ENCODE measurements around the gene PKIB. TPM values are rescaled to one million over a fixed set of nuclear protein-coding genes. Genes with fewer than 3 reads are reported as not detected.

PKIB gene
- total and polyA plus RNA-seq, 4 donors, result 2.5 to 5.1 (median 3.0) TPM

GRCh38 chr6:122692175-122692598, 82.0 kb downstream of the PKIB start:
- 77% methylated on average over 3 of the region's 3 CpGs for WGBS
- H3K27ac ChIP-seq (ENCODE audit: low read depth in 1 of 2, low read length in 2 of 2), result no peak overlapping the region
- no peak overlapping the region for H3K4me3 ChIP-seq (ENCODE audit: low read depth in 1 of 3, low read length in 3 of 3)
- no peak for TF ChIP-seq FOXA1 (IDR thresholded peaks at IDR 0.05)
- TF ChIP-seq ATF3 (IDR thresholded peaks at IDR 0.05), result no peak
- no peak for TF ChIP-seq CTCF (IDR thresholded peaks at IDR 0.05; ENCODE audit: low read depth, low read length, missing input control)
- no peak for TF ChIP-seq MAX (IDR thresholded peaks at IDR 0.05)
- no peak for TF ChIP-seq JUND (IDR thresholded peaks at IDR 0.05)
- TF ChIP-seq TAF1 (conservative IDR thresholded peaks at IDR 0.05), result no peak
- TF ChIP-seq EGR1 (IDR thresholded peaks at IDR 0.05; ENCODE audit: low read depth in 2 of 2), result no peak
- no peak for TF ChIP-seq YY1 (IDR thresholded peaks at IDR 0.05)
- no peak for TF ChIP-seq ZBTB33 (IDR thresholded peaks at IDR 0.05)
- no peak for TF ChIP-seq RXRA (IDR thresholded peaks at IDR 0.05)
- no peak for TF ChIP-seq NR2F2 (IDR thresholded peaks at IDR 0.05)
- TF ChIP-seq GABPA (IDR thresholded peaks at IDR 0.05 in 1 of 2, conservative IDR thresholded peaks at IDR 0.05 in 1 of 2), result no peak
- no peak for TF ChIP-seq SP1 (IDR thresholded peaks at IDR 0.05)
- no peak for TF ChIP-seq REST (IDR thresholded peaks at IDR 0.05)
- TF ChIP-seq FOXA2 (IDR thresholded peaks at IDR 0.05), result no peak
- TF ChIP-seq RAD21 (IDR thresholded peaks at IDR 0.05), result no peak
- TF ChIP-seq HNF4A (conservative IDR thresholded peaks at IDR 0.05), result no peak
- H3K27me3 ChIP-seq (ENCODE audit: control insufficient read depth in 4 of 4, insufficient read depth in 4 of 4, low read length in 3 of 4), result no peaks in the 10 kb centered on the region
- no peak overlapping the region for H3K9ac ChIP-seq (ENCODE audit: low read depth in 1 of 2, low read length in 2 of 2)
- no peaks in the 10 kb centered on the region for H3K36me3 ChIP-seq (ENCODE audit: control insufficient read depth in 4 of 4, insufficient read depth in 3 of 4, low read depth in 1 of 4, low read length in 3 of 4)
- no peak for DNase-seq (ENCODE audit: low spot score)
- no peaks in the 10 kb centered on the region for H3K9me3 ChIP-seq (ENCODE audit: control insufficient read depth in 4 of 4, low read length in 3 of 4)
- H3K4me1 ChIP-seq (ENCODE audit: control insufficient read depth in 4 of 4, insufficient read depth in 4 of 4, low read length in 3 of 4), result no peaks in the 10 kb centered on the region
